Measurements from ENCODE around the gene ASF1B. TPM values are rescaled to one million over a fixed set of nuclear protein-coding genes. Genes with fewer than 3 reads are reported as not detected.

The ASF1B gene
- total and polyA plus RNA-seq, 9 donors = 6.6 to 15.1 (median 12.5) TPM

- no peaks in the 10 kb centered on the region for H3K4me1 ChIP-seq (ENCODE audit: control insufficient read depth, insufficient read depth, low read length)
- H3K9me3 ChIP-seq (replicated peaks; ENCODE audit: control insufficient read depth, low read depth, low read length) = no peaks in the 10 kb centered on the region
- no peak for DNase-seq
- no peaks in the 10 kb centered on the region for H3K27me3 ChIP-seq (ENCODE audit: control insufficient read depth, insufficient read depth, low read length)
- no peak overlapping the region for H3K4me3 ChIP-seq (ENCODE audit: low read length)
- peaks cover 42% of the 10 kb centered on the region for H3K36me3 ChIP-seq (ENCODE audit: control insufficient read depth, insufficient read depth, low read length)
- 100% methylated on average over 2 of the region's 9 CpGs for WGBS (ENCODE audit: insufficient coverage)
- H3K27ac ChIP-seq (ENCODE audit: low read length) = no peak overlapping the region
Observed at GRCh38 chr19:14174883-14175282, 38.5 kb upstream of the ASF1B start.

GRCh38 chr19:14168993-14169392 is 32.6 kb upstream of the ASF1B start:
- Histone ChIP-seq H3K27me3 (ENCODE audit: control insufficient read depth, insufficient read depth, low read length) (no peaks in the 10 kb centered on the region), H3K27ac (ENCODE audit: low read length) (no peak overlapping the region), H3K36me3 (ENCODE audit: control insufficient read depth, insufficient read depth, low read length) (peaks cover 29% of the 10 kb centered on the region), H3K4me1 (ENCODE audit: control insufficient read depth, insufficient read depth, low read length) (peaks cover 38% of the 10 kb centered on the region), H3K9me3 (replicated peaks; ENCODE audit: control insufficient read depth, low read depth, low read length) (no peaks in the 10 kb centered on the region), H3K4me3 (ENCODE audit: low read length) (no peak overlapping the region)
- DNase-seq = no peak
- WGBS (ENCODE audit: insufficient coverage) = 92% methylated on average over 10 of the region's 12 CpGs

- no peaks in the 10 kb centered on the region for H3K27me3 ChIP-seq (ENCODE audit: control insufficient read depth, insufficient read depth, low read length)
- 76% methylated on average over 18 of the region's 19 CpGs for WGBS (ENCODE audit: insufficient coverage)
- DNase-seq = peak; percentile 16
- no peak overlapping the region for H3K27ac ChIP-seq (ENCODE audit: low read length)
- peaks cover 38% of the 10 kb centered on the region for H3K4me1 ChIP-seq (ENCODE audit: control insufficient read depth, insufficient read depth, low read length)
- H3K36me3 ChIP-seq (ENCODE audit: control insufficient read depth, insufficient read depth, low read length) = peaks cover 27% of the 10 kb centered on the region
- H3K4me3 ChIP-seq (ENCODE audit: low read length) = no peak overlapping the region
- H3K9me3 ChIP-seq (replicated peaks; ENCODE audit: control insufficient read depth, low read depth, low read length) = no peaks in the 10 kb centered on the region
Observed at GRCh38 chr19:14168259-14168972, 32.0 kb upstream of the ASF1B start.

- H3K4me1 ChIP-seq (ENCODE audit: control insufficient read depth, insufficient read depth, low read length) = peaks cover 38% of the 10 kb centered on the region
- 33% methylated on average over 9 of the region's 18 CpGs for whole genome bisulfite sequencing (ENCODE audit: insufficient coverage)
- H3K27me3 ChIP-seq (ENCODE audit: control insufficient read depth, insufficient read depth, low read length) = no peaks in the 10 kb centered on the region
- H3K9me3 ChIP-seq (replicated peaks; ENCODE audit: control insufficient read depth, low read depth, low read length) = no peaks in the 10 kb centered on the region
- DNase-seq = peak; percentile 41
- H3K4me3 ChIP-seq (ENCODE audit: low read length) = no peak overlapping the region
- peak overlapping the region; percentile 51 for H3K27ac ChIP-seq (ENCODE audit: low read length)
- peaks cover 30% of the 10 kb centered on the region for H3K36me3 ChIP-seq (ENCODE audit: control insufficient read depth, insufficient read depth, low read length)
Observed at GRCh38 chr19:14167576-14168138, 31.3 kb upstream of the ASF1B start.

GRCh38 chr19:14166999-14167575 is 30.7 kb upstream of the ASF1B start:
- Histone ChIP-seq H3K36me3 (ENCODE audit: control insufficient read depth, insufficient read depth, low read length) (peaks cover 35% of the 10 kb centered on the region), H3K4me3 (ENCODE audit: low read length) (no peak overlapping the region), H3K9me3 (replicated peaks; ENCODE audit: control insufficient read depth, low read depth, low read length) (no peaks in the 10 kb centered on the region), H3K27me3 (ENCODE audit: control insufficient read depth, insufficient read depth, low read length) (no peaks in the 10 kb centered on the region), H3K27ac (ENCODE audit: low read length) (peak overlapping the region; percentile 51), H3K4me1 (ENCODE audit: control insufficient read depth, insufficient read depth, low read length) (peaks cover 38% of the 10 kb centered on the region)
- WGBS (ENCODE audit: insufficient coverage) = 20% methylated on average over 1 of the region's 12 CpGs
- peak; percentile 68 for DNase-seq

- Histone ChIP-seq H3K4me1 (ENCODE audit: control insufficient read depth, insufficient read depth, low read length) (peaks cover 38% of the 10 kb centered on the region), H3K36me3 (ENCODE audit: control insufficient read depth, insufficient read depth, low read length) (peaks cover 35% of the 10 kb centered on the region), H3K4me3 (ENCODE audit: low read length) (no peak overlapping the region), H3K9me3 (replicated peaks; ENCODE audit: control insufficient read depth, low read depth, low read length) (no peaks in the 10 kb centered on the region), H3K27me3 (ENCODE audit: control insufficient read depth, insufficient read depth, low read length) (no peaks in the 10 kb centered on the region), H3K27ac (ENCODE audit: low read length) (peak overlapping the region; percentile 55)
- 23% methylated on average over 9 of the region's 20 CpGs for WGBS (ENCODE audit: insufficient coverage)
- DNase-seq = peak; percentile 51
Observed at GRCh38 chr19:14165990-14166830, 29.8 kb upstream of the ASF1B start.

- peaks cover 31% of the 10 kb centered on the region for H3K36me3 ChIP-seq (ENCODE audit: control insufficient read depth, insufficient read depth, low read length)
- H3K4me3 ChIP-seq (ENCODE audit: low read length) = no peak overlapping the region
- H3K27me3 ChIP-seq (ENCODE audit: control insufficient read depth, insufficient read depth, low read length) = no peaks in the 10 kb centered on the region
- no peak overlapping the region for H3K27ac ChIP-seq (ENCODE audit: low read length)
- peak; percentile 12 for DNase-seq
- WGBS (ENCODE audit: insufficient coverage) = 60% methylated on average over 3 of the region's 16 CpGs
- H3K4me1 ChIP-seq (ENCODE audit: control insufficient read depth, insufficient read depth, low read length) = peaks cover 38% of the 10 kb centered on the region
- H3K9me3 ChIP-seq (replicated peaks; ENCODE audit: control insufficient read depth, low read depth, low read length) = no peaks in the 10 kb centered on the region
Observed at GRCh38 chr19:14164724-14165493, 28.5 kb upstream of the ASF1B start.

GRCh38 chr19:14164082-14164481 is 27.7 kb upstream of the ASF1B start:
- Histone ChIP-seq H3K4me1 (ENCODE audit: control insufficient read depth, insufficient read depth, low read length) (peaks cover 42% of the 10 kb centered on the region), H3K36me3 (ENCODE audit: control insufficient read depth, insufficient read depth, low read length) (peaks cover 31% of the 10 kb centered on the region), H3K27ac (ENCODE audit: low read length) (no peak overlapping the region), H3K9me3 (replicated peaks; ENCODE audit: control insufficient read depth, low read depth, low read length) (no peaks in the 10 kb centered on the region), H3K4me3 (ENCODE audit: low read length) (no peak overlapping the region), H3K27me3 (ENCODE audit: control insufficient read depth, insufficient read depth, low read length) (no peaks in the 10 kb centered on the region)
- DNase-seq = peak; percentile 7
- 48% methylated on average over 6 of the region's 11 CpGs for WGBS (ENCODE audit: insufficient coverage)

GRCh38 chr19:14162871-14163297 is 26.5 kb upstream of the ASF1B start:
- WGBS (ENCODE audit: insufficient coverage) = 96% methylated on average over 36 of the region's 38 CpGs
- H3K4me3 ChIP-seq (ENCODE audit: low read length) = no peak overlapping the region
- peaks cover 46% of the 10 kb centered on the region for H3K4me1 ChIP-seq (ENCODE audit: control insufficient read depth, insufficient read depth, low read length)
- no peaks in the 10 kb centered on the region for H3K9me3 ChIP-seq (replicated peaks; ENCODE audit: control insufficient read depth, low read depth, low read length)
- DNase-seq = no peak
- H3K27ac ChIP-seq (ENCODE audit: low read length) = no peak overlapping the region
- peaks cover 40% of the 10 kb centered on the region for H3K36me3 ChIP-seq (ENCODE audit: control insufficient read depth, insufficient read depth, low read length)
- no peaks in the 10 kb centered on the region for H3K27me3 ChIP-seq (ENCODE audit: control insufficient read depth, insufficient read depth, low read length)
